HepG2 (cell line): ENCODE results near the gene CSTF1.

Experiments used
- AGO1 ChIP-seq: fragments of 200-400 bp; formaldehyde crosslinking; IDR thresholded peaks from 2 replicates; pipeline ENCODE4 v1.6.1; 2017; ENCODE audit warnings: mild to moderate bottlenecking, low read depth, low read length, moderate library complexity; ENCODE audit not compliant: poor library complexity, severe bottlenecking
- CENPX ChIP-seq: sonication (generic); formaldehyde crosslinking; IDR thresholded peaks from 2 replicates; pipeline ENCODE4 v1.9.0; 2021; ENCODE audit warnings: mild to moderate bottlenecking, missing genetic modification reagents, moderate library complexity
- CHD4 ChIP-seq: fragments of 200-600 bp; sonication (generic); IDR thresholded peaks from 2 replicates; pipeline ENCODE4 v1.7.0; 2017; ENCODE audit warnings: mild to moderate bottlenecking, low read length, borderline replicate concordance
- EP300 ChIP-seq, 3 experiments: sonication (generic) in 1 of 3; formaldehyde crosslinking in 1 of 3; IDR thresholded peaks; 2 replicates each; pipeline versions ENCODE4 v1.5.1 to v1.6.1; 2011 to 2020; ENCODE audit warnings: low read depth in 2 of 3, low read length in 2 of 3, borderline replicate concordance in 1 of 3, improper control_type of control experiment in 1 of 3, mild to moderate bottlenecking in 1 of 3, missing genetic modification reagents in 1 of 3, moderate library complexity in 1 of 3
- MYC ChIP-seq: sonication (generic); formaldehyde crosslinking; IDR thresholded peaks from 2 replicates; pipeline ENCODE4 v1.9.0; 2021; ENCODE audit warnings: missing genetic modification reagents, borderline replicate concordance
- XBP1 ChIP-seq: sonication (generic); formaldehyde crosslinking; IDR thresholded peaks from 2 replicates; pipeline ENCODE4 v1.5.0; 2020; ENCODE audit warnings: missing genetic modification reagents
- ZFY ChIP-seq: sonication (generic); formaldehyde crosslinking; IDR thresholded peaks from 2 replicates; pipeline ENCODE4 v1.4.0; 2020; ENCODE audit warnings: missing genetic modification reagents
- ZNF891 ChIP-seq: sonication (generic); formaldehyde crosslinking; IDR thresholded peaks from 2 replicates; pipeline ENCODE4 v1.5.0; 2020; ENCODE audit warnings: mild to moderate bottlenecking, missing genetic modification reagents
- TF ChIP-seq, protein P1 (sequence below): sonication (generic); formaldehyde crosslinking; IDR thresholded peaks from 2 replicates; pipeline ENCODE4 v1.5.0; 2020; ENCODE audit warnings: missing genetic modification reagents
- TF ChIP-seq, protein P2 (sequence below): sonication (generic); formaldehyde crosslinking; IDR thresholded peaks from 2 replicates; pipeline ENCODE4 v1.9.0; 2021; ENCODE audit warnings: missing genetic modification reagents, borderline replicate concordance
- TF ChIP-seq, protein P3 (sequence below): sonication (generic); formaldehyde crosslinking; IDR thresholded peaks from 2 replicates; pipeline ENCODE4 v1.9.0; 2021; ENCODE audit warnings: missing genetic modification reagents, borderline replicate concordance

DNA sequence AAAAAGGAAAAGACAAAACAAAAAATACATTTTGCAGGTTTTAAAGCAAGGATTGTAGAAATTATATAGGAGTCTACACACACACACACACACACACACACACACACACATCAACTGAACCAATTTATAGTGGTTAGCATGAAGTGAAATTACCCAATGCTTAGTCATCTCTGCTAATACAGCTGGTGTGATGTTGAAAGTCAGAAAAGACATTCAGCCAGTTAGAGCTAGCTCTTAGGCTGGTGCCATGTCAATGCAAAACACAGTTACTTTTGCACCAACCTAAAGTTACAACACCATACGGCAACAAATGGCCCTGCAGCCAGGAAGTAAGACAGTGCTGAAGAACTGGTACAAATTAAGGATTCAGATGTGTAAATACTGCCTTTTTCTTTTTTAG, 18.5 kb upstream of the CSTF1 start:
- no peak for TF ChIP-seq XBP1
- no peak for TF ChIP-seq ZFY (CRISPR knock-in tag)
- TF ChIP-seq AGO1, result no peak
- TF ChIP-seq, protein P1, sequence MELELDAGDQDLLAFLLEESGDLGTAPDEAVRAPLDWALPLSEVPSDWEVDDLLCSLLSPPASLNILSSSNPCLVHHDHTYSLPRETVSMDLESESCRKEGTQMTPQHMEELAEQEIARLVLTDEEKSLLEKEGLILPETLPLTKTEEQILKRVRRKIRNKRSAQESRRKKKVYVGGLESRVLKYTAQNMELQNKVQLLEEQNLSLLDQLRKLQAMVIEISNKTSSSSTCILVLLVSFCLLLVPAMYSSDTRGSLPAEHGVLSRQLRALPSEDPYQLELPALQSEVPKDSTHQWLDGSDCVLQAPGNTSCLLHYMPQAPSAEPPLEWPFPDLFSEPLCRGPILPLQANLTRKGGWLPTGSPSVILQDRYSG (CRISPR knock-in tag), result no peak
- no peak for TF ChIP-seq CENPX (CRISPR knock-in tag)
- TF ChIP-seq ZNF891, result no peak
- TF ChIP-seq CHD4, result no peak
- TF ChIP-seq, protein P2, sequence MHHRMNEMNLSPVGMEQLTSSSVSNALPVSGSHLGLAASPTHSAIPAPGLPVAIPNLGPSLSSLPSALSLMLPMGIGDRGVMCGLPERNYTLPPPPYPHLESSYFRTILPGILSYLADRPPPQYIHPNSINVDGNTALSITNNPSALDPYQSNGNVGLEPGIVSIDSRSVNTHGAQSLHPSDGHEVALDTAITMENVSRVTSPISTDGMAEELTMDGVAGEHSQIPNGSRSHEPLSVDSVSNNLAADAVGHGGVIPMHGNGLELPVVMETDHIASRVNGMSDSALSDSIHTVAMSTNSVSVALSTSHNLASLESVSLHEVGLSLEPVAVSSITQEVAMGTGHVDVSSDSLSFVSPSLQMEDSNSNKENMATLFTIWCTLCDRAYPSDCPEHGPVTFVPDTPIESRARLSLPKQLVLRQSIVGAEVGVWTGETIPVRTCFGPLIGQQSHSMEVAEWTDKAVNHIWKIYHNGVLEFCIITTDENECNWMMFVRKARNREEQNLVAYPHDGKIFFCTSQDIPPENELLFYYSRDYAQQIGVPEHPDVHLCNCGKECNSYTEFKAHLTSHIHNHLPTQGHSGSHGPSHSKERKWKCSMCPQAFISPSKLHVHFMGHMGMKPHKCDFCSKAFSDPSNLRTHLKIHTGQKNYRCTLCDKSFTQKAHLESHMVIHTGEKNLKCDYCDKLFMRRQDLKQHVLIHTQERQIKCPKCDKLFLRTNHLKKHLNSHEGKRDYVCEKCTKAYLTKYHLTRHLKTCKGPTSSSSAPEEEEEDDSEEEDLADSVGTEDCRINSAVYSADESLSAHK (CRISPR knock-in tag), result no peak
- no peak for TF ChIP-seq MYC (CRISPR knock-in tag)
- TF ChIP-seq, protein P3, sequence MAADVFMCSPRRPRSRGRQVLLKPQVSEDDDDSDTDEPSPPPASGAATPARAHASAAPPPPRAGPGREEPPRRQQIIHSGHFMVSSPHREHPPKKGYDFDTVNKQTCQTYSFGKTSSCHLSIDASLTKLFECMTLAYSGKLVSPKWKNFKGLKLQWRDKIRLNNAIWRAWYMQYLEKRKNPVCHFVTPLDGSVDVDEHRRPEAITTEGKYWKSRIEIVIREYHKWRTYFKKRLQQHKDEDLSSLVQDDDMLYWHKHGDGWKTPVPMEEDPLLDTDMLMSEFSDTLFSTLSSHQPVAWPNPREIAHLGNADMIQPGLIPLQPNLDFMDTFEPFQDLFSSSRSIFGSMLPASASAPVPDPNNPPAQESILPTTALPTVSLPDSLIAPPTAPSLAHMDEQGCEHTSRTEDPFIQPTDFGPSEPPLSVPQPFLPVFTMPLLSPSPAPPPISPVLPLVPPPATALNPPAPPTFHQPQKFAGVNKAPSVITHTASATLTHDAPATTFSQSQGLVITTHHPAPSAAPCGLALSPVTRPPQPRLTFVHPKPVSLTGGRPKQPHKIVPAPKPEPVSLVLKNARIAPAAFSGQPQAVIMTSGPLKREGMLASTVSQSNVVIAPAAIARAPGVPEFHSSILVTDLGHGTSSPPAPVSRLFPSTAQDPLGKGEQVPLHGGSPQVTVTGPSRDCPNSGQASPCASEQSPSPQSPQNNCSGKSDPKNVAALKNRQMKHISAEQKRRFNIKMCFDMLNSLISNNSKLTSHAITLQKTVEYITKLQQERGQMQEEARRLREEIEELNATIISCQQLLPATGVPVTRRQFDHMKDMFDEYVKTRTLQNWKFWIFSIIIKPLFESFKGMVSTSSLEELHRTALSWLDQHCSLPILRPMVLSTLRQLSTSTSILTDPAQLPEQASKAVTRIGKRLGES (CRISPR knock-in tag), result no peak
- TF ChIP-seq EP300 (IDR thresholded peaks at IDR 0.05; ENCODE audit: low read depth in 2 of 2, low read length in 2 of 2), result peak in 1 of 2 experiments; percentile 10; a peak in 1 of 4 replicates
- no peak; the same call in 1 of the 2 replicates for TF ChIP-seq EP300 (CRISPR knock-in tag; IDR thresholded peaks at IDR 0.05; ENCODE audit: borderline replicate concordance)
